HepG2 (cell line): Measurements from ENCODE around the gene ADGRF1. TPM values are rescaled to one million over a fixed set of nuclear protein-coding genes. Genes with fewer than 3 reads are reported as not detected.

ENCODE experiments used
- ATF4 ChIP-seq, 2 experiments: fragments of 450-650 bp in 1 of 2; sonication (generic) in 1 of 2; formaldehyde crosslinking; IDR thresholded peaks; 2 replicates each; pipeline versions ENCODE4 v1.5.0 to v1.8.0; 2020 to 2022; ENCODE audit warnings: mild to moderate bottlenecking in 1 of 2, missing genetic modification reagents in 1 of 2
- BRCA1 ChIP-seq: sonication (generic); formaldehyde crosslinking; IDR thresholded peaks from 2 replicates; pipeline ENCODE4 v1.4.0; 2020; ENCODE audit warnings: missing genetic modification reagents
- DRAP1 ChIP-seq: IDR thresholded peaks from 2 replicates; pipeline ENCODE4 v1.6.1; 2016; ENCODE audit warnings: missing genetic modification reagents, missing compliant biosample characterization
- TEF ChIP-seq: sonication (generic); formaldehyde crosslinking; IDR thresholded peaks from 2 replicates; pipeline ENCODE4 v1.5.0; 2020; ENCODE audit warnings: missing genetic modification reagents
- TSC22D2 ChIP-seq: sonication (generic); formaldehyde crosslinking; IDR thresholded peaks from 2 replicates; pipeline ENCODE4 v1.5.1; 2020; ENCODE audit warnings: missing genetic modification reagents, mild to moderate bottlenecking, borderline replicate concordance
- ZFP36L1 ChIP-seq: sonication (generic); formaldehyde crosslinking; IDR thresholded peaks from 2 replicates; pipeline ENCODE4 v1.8.0; 2022; ENCODE audit warnings: mild to moderate bottlenecking, missing genetic modification reagents, moderate library complexity
- ZIK1 ChIP-seq: sonication (generic); formaldehyde crosslinking; IDR thresholded peaks from 2 replicates; pipeline ENCODE4 v1.5.0; 2020; ENCODE audit warnings: mild to moderate bottlenecking, low read depth, missing genetic modification reagents, borderline replicate concordance
- ZMYM3 ChIP-seq: sonication (generic); formaldehyde crosslinking; IDR thresholded peaks from 2 replicates; pipeline ENCODE4 v1.5.1; 2020; ENCODE audit warnings: mild to moderate bottlenecking, missing genetic modification reagents
- ZNF383 ChIP-seq: sonication (generic); formaldehyde crosslinking; IDR thresholded peaks from 2 replicates; pipeline ENCODE4 v1.4.0; 2020; ENCODE audit warnings: missing genetic modification reagents, mild to moderate bottlenecking, borderline replicate concordance
- ZNF768 ChIP-seq: sonication (generic); formaldehyde crosslinking; IDR thresholded peaks from 2 replicates; pipeline ENCODE4 v1.4.0; 2020; ENCODE audit warnings: missing genetic modification reagents
- polyA plus RNA-seq, 8 experiments: library from polyadenylated mRNA; depleted of rRNA in 3 of 8; stranded (reverse) in 7 of 8; unstranded in 1 of 8; fragments of >200 nt; fragmentation: Illumina TruSeq in 4 of 8; extraction: Trizol in 4 of 8; gene quantifications; 2 replicates each; pipeline versions ENCODE4 v1.2.1 to v1.2.3, GENCODE V29; 2011 to 2016; ENCODE audit warnings: low read depth in 4 of 8, missing spikeins in 1 of 8, mixed read lengths in 1 of 8; ENCODE audit not compliant: insufficient read depth in 1 of 8
- total RNA-seq, 5 experiments: library from RNA; depleted of rRNA; stranded (reverse); fragments of >200 nt; fragmentation: Illumina TruSeq; extraction: Trizol; gene quantifications; 2 replicates each; pipeline ENCODE4 v1.2.3, GENCODE V29; 2016; ENCODE audit warnings: low read depth in 1 of 5
- TF ChIP-seq, protein P1 (sequence below): sonication (generic); formaldehyde crosslinking; IDR thresholded peaks from 2 replicates; pipeline ENCODE4 v1.9.0; 2021; ENCODE audit warnings: mild to moderate bottlenecking, missing genetic modification reagents

Gene ADGRF1
- total and polyA plus RNA-seq, 2 of the 13 experiments (the other 11 are each of a cell fraction or from before 2014, with no cell fraction given) = not detected

DNA sequence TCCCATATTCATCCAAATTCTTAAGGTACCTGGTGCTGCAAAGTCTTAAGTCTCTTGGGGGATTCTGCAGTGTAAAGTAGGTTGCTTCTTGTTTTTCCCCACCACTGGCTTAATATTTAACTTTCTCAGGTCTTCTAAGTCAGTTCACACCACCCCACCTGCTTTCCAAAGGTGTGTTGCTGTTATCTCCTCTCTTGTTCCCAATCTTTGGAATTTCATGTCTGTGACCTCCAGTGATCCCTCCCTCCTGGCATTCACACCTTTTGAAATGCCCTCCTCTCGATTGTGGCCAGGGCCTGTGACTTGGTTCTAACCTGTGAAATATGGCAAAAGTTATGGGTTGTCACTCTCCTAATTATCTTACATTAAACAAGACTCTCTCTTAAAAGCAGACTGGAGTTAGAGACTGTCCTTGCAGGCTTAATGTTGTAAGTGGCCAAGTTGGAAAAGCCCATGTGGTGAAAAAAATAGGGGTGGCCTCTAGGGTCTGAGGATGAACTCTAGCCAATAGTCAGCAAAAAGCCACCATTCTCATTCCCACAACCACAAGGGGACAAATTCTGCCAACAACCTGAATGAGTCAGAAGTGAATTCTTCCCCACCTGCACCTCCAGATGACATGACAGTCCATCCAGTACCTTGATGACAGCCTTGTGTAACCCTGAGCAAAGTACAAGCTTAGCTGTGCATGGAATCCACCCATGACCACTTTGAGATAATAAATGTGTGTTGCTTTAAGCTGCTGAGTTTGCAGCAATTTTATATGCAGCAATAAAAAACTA is 45.1 kb downstream of the ADGRF1 start (continued):
- TF ChIP-seq DRAP1 = no peak
- TF ChIP-seq, protein P1, sequence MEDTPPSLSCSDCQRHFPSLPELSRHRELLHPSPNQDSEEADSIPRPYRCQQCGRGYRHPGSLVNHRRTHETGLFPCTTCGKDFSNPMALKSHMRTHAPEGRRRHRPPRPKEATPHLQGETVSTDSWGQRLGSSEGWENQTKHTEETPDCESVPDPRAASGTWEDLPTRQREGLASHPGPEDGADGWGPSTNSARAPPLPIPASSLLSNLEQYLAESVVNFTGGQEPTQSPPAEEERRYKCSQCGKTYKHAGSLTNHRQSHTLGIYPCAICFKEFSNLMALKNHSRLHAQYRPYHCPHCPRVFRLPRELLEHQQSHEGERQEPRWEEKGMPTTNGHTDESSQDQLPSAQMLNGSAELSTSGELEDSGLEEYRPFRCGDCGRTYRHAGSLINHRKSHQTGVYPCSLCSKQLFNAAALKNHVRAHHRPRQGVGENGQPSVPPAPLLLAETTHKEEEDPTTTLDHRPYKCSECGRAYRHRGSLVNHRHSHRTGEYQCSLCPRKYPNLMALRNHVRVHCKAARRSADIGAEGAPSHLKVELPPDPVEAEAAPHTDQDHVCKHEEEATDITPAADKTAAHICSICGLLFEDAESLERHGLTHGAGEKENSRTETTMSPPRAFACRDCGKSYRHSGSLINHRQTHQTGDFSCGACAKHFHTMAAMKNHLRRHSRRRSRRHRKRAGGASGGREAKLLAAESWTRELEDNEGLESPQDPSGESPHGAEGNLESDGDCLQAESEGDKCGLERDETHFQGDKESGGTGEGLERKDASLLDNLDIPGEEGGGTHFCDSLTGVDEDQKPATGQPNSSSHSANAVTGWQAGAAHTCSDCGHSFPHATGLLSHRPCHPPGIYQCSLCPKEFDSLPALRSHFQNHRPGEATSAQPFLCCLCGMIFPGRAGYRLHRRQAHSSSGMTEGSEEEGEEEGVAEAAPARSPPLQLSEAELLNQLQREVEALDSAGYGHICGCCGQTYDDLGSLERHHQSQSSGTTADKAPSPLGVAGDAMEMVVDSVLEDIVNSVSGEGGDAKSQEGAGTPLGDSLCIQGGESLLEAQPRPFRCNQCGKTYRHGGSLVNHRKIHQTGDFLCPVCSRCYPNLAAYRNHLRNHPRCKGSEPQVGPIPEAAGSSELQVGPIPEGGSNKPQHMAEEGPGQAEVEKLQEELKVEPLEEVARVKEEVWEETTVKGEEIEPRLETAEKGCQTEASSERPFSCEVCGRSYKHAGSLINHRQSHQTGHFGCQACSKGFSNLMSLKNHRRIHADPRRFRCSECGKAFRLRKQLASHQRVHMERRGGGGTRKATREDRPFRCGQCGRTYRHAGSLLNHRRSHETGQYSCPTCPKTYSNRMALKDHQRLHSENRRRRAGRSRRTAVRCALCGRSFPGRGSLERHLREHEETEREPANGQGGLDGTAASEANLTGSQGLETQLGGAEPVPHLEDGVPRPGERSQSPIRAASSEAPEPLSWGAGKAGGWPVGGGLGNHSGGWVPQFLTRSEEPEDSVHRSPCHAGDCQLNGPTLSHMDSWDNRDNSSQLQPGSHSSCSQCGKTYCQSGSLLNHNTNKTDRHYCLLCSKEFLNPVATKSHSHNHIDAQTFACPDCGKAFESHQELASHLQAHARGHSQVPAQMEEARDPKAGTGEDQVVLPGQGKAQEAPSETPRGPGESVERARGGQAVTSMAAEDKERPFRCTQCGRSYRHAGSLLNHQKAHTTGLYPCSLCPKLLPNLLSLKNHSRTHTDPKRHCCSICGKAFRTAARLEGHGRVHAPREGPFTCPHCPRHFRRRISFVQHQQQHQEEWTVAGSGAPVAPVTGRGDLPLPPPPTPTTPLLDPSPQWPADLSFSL (CRISPR knock-in tag) = no peak
- no peak for TF ChIP-seq ZFP36L1 (CRISPR knock-in tag)
- TF ChIP-seq ZNF768 (CRISPR knock-in tag) = no peak
- TF ChIP-seq TEF (CRISPR knock-in tag) = no peak
- TF ChIP-seq ZMYM3 (CRISPR knock-in tag) = no peak
- TF ChIP-seq ATF4 (CRISPR knock-in tag; IDR thresholded peaks at IDR 0.05) = no peak
- no peak for TF ChIP-seq TSC22D2 (CRISPR knock-in tag)
- TF ChIP-seq ZNF383 (CRISPR knock-in tag) = no peak
- no peak for TF ChIP-seq BRCA1 (CRISPR knock-in tag)
- TF ChIP-seq ZIK1 (CRISPR knock-in tag) = no peak
